GM12878 (cell line): ENCODE data around the gene METAP1. TPM values are rescaled to one million over a fixed set of nuclear protein-coding genes. Genes with fewer than 3 reads are reported as not detected.

Experiments used
- ATAC-seq: fragments of 200-7000 bp; cut with Tn5 transposase; 3 replicates; pipeline ENCODE4 v1.9.1; 2020; ENCODE audit warnings: mild to moderate bottlenecking, moderate library complexity
- BruUV-seq: library from RNA; stranded (reverse); fragments of 400-500 nt; replicated peaks from 2 replicates; lab custom pipeline; 2021; lab: Mats Ljungman, UMichigan
- CTCF ChIA-PET: fragments of 300-600 bp; sonication (Branson Sonifier 250); formaldehyde crosslinking; extraction: SDS; loops from one replicate; lab custom pipeline; 2021; ENCODE audit warnings: inconsistent platforms; lab: Yijun Ruan, JAX
- POLR2A ChIA-PET: fragments of 350-600 bp; formaldehyde crosslinking; extraction: SDS; loops from one replicate; lab custom pipeline; 2021; ENCODE audit warnings: inconsistent platforms; lab: Charles Lee
- RAD21 ChIA-PET: fragments of 300-600 bp; sonication (Branson Sonifier 250); formaldehyde crosslinking; loops from one replicate; lab custom pipeline; 2023; ENCODE audit warnings: antibody characterized with exemption; ENCODE audit not compliant: unreplicated experiment; lab: Charles Lee
- SMC1A ChIA-PET: fragments of 300-600 bp; sonication (Branson Sonifier 250); formaldehyde crosslinking; loops from one replicate; lab custom pipeline; 2023; ENCODE audit not compliant: unreplicated experiment, uncharacterized antibody; lab: Charles Lee
- DNase-seq: peaks from one replicate; pipeline ENCODE4 v3.0.0-alpha.2; 2011; ENCODE audit warnings: low read depth, low spot score
- FAIRE-seq: peaks from 3 replicates; lab custom pipeline; 2011; peaks lifted over from hg19 to GRCh38; lab: Jason Lieb, UNC
- H2AFZ ChIP-seq: 2 replicates; pipeline ENCODE4 v1.6.0; 2011; ENCODE audit warnings: low read depth, low read length, control low read depth; ENCODE audit not compliant: control insufficient read depth
- H3K27ac ChIP-seq: 2 replicates; pipeline ENCODE4 v1.5.1; 2011; ENCODE audit warnings: control low read depth; ENCODE audit not compliant: control insufficient read depth, insufficient read depth
- H3K27me3 ChIP-seq, 2 experiments: replicated peaks in 1 of 2; 2 replicates each; pipeline versions ENCODE4 v1.6.0 to v1.6.1; 2011; ENCODE audit warnings: low read length in 1 of 2; ENCODE audit not compliant: control insufficient read depth in 2 of 2, insufficient read depth in 2 of 2
- H3K36me3 ChIP-seq, 2 experiments: 2 replicates each; pipeline ENCODE4 v1.5.1; 2011; ENCODE audit warnings: low read length in 1 of 2; ENCODE audit not compliant: control insufficient read depth in 2 of 2, insufficient read depth in 2 of 2
- H3K4me1 ChIP-seq: 2 replicates; pipeline ENCODE4 v1.6.1; 2011; ENCODE audit warnings: mild to moderate bottlenecking, low read length, moderate library complexity, mixed read lengths; ENCODE audit not compliant: control insufficient read depth, insufficient read depth
- H3K4me2 ChIP-seq: 2 replicates; pipeline ENCODE4 v1.6.0; 2011; ENCODE audit warnings: control low read depth; ENCODE audit not compliant: control insufficient read depth, insufficient read depth
- H3K4me3 ChIP-seq: fragments of 200-600 bp; sonication (generic); 2 replicates; pipeline ENCODE4 v1.5.1; 2016
- H3K79me2 ChIP-seq: 2 replicates; pipeline ENCODE4 v1.6.0; 2011; ENCODE audit warnings: low read length; ENCODE audit not compliant: control insufficient read depth, insufficient read depth
- H3K9ac ChIP-seq: 2 replicates; pipeline ENCODE4 v1.8.0; 2011; ENCODE audit warnings: low read length, control low read depth, mixed read lengths; ENCODE audit not compliant: control insufficient read depth, insufficient read depth
- H3K9me3 ChIP-seq: replicated peaks from 3 replicates; pipeline ENCODE4 v1.5.1; 2011; ENCODE audit warnings: mild to moderate bottlenecking, low read length; ENCODE audit not compliant: control insufficient read depth, insufficient read depth
- H4K20me1 ChIP-seq: 2 replicates; pipeline ENCODE4 v1.6.0; 2011; ENCODE audit not compliant: control insufficient read depth, insufficient read depth
- CEBPB ChIP-seq, 2 experiments: fragments of 150-350 bp in 1 of 2; IDR thresholded peaks; 2 replicates each; pipeline ENCODE4 v1.6.1; 2012 to 2014; ENCODE audit warnings: low read depth in 2 of 2, low read length in 2 of 2, borderline replicate concordance in 1 of 2, inconsistent platforms in 1 of 2
- EGR1 ChIP-seq, 2 experiments: IDR thresholded peaks; 1 replicate in 1 of 2; 2 replicates in 1 of 2; pipeline ENCODE4 v1.6.1; 2011 to 2012; ENCODE audit warnings: low read depth in 2 of 2, low read length in 2 of 2, borderline replicate concordance in 1 of 2, mild to moderate bottlenecking in 1 of 2, moderate library complexity in 1 of 2
- FOXM1 ChIP-seq: IDR thresholded peaks from 2 replicates; pipeline ENCODE4 v1.6.1; 2012; ENCODE audit warnings: low read depth, mild to moderate bottlenecking, inconsistent platforms, low read length, moderate library complexity
- IKZF2 ChIP-seq, 2 experiments: fragments of 450-650 bp; IDR thresholded peaks; 2 replicates each; pipeline ENCODE4 v1.6.1; 2017; ENCODE audit warnings: mild to moderate bottlenecking in 2 of 2, moderate library complexity in 2 of 2
- KDM1A ChIP-seq: fragments of 200-600 bp; sonication (generic); IDR thresholded peaks from 2 replicates; pipeline ENCODE4 v1.6.1; 2016; ENCODE audit warnings: borderline replicate concordance
- MAX ChIP-seq: IDR thresholded peaks from 2 replicates; pipeline ENCODE4 v1.6.1; 2012; ENCODE audit warnings: low read depth, low read length, improper control_type of control experiment
- MXI1 ChIP-seq: fragments of 150-350 bp; IDR thresholded peaks from 2 replicates; pipeline ENCODE4 v1.6.1; 2011; ENCODE audit warnings: low read depth, mild to moderate bottlenecking, inconsistent platforms, low read length, improper control_type of control experiment
- SMAD5 ChIP-seq: IDR thresholded peaks from 2 replicates; pipeline ENCODE4 v1.6.1; 2016; ENCODE audit warnings: antibody characterized with exemption, low read depth
- SPI1 ChIP-seq: IDR thresholded peaks from 2 replicates; pipeline ENCODE4 v1.6.1; 2011; ENCODE audit warnings: low read depth, mild to moderate bottlenecking, low read length, moderate library complexity, borderline replicate concordance; ENCODE audit not compliant: insufficient read depth
- TAF1 ChIP-seq: IDR thresholded peaks from 2 replicates; pipeline ENCODE4 v1.6.1; 2011; ENCODE audit warnings: mild to moderate bottlenecking, low read depth, low read length, borderline replicate concordance
- ZBTB33 ChIP-seq: fragments of 450-650 bp; IDR thresholded peaks from 2 replicates; pipeline ENCODE4 v1.6.1; 2017; ENCODE audit warnings: mild to moderate bottlenecking
- ZBTB40 ChIP-seq: fragments of 450-650 bp; IDR thresholded peaks from 2 replicates; pipeline ENCODE4 v1.6.1; 2016; ENCODE audit warnings: mild to moderate bottlenecking, moderate library complexity, borderline replicate concordance
- WGBS: methylation state at CpG from one replicate; pipeline ENCODE4 v1.1.6; 2016; ENCODE audit warnings: low lambda C conversion rate; ENCODE audit not compliant: insufficient replicate concordance, insufficient coverage; ENCODE audit errors: missing lambda C conversion rate; 5-methylcytosine and 5-hydroxymethylcytosine counted together
- in situ Hi-C: fragments of 300-500 bp; cut with MboI; formaldehyde crosslinking; loops from 9 replicates; pipeline ENCODE4 v1.14.3; 2018; ENCODE audit warnings: mixed read lengths
- intact Hi-C: fragments of 100-400 bp; cut with micrococcal nuclease; formaldehyde crosslinking; loops from one replicate; pipeline ENCODE4 v1.14.2; 2022; ENCODE audit not compliant: unreplicated experiment
- polyA plus RNA-seq, 11 experiments: library from polyadenylated mRNA; depleted of rRNA in 4 of 11; unstranded in 6 of 11; stranded (reverse) in 5 of 11; fragments of >200 nt; fragmentation: Nextera tagmentation in 4 of 11; fragmentation: Illumina TruSeq in 1 of 11; extraction: Ambion mirVana in 4 of 11; extraction: Trizol in 1 of 11; gene quantifications; 1 replicate in 1 of 11; 2 replicates in 10 of 11; pipeline versions ENCODE4 v1.2.1 to v1.2.3, GENCODE V29; 2011 to 2016; ENCODE audit warnings: inconsistent platforms in 2 of 11, missing spikeins in 2 of 11, low read depth in 1 of 11
- total RNA-seq, 4 experiments: library from RNA; depleted of rRNA in 3 of 4; stranded (reverse); fragments of >200 nt in 3 of 4; fragmentation: Illumina TruSeq in 1 of 4; extraction: Trizol in 1 of 4; gene quantifications; 2 replicates each; pipeline versions ENCODE4 v1.2.1 to v1.2.3, GENCODE V29; 2013 to 2021

METAP1 gene
- total and polyA plus RNA-seq, 10 of the 15 experiments (the other 5 are each of a cell fraction or from before 2014, with no cell fraction given): 22.7 to 71.4 (median 45.1) TPM

GRCh38 chr4:98963538-98964433 lies 31.7 kb upstream of the METAP1 start (continued):
- TF ChIP-seq TAF1 (no peak), SMAD5 (no peak)

- Histone ChIP-seq H3K9me3 (no peaks in the 10 kb centered on the region), H3K36me3 (no peaks in the 10 kb centered on the region), H3K27ac (no peak overlapping the region), H3K4me3 (no peak overlapping the region), H3K4me2 (no peak overlapping the region), H2AFZ (no peak overlapping the region), H3K79me2 (no peaks in the 10 kb centered on the region), H4K20me1 (no peaks in the 10 kb centered on the region), H3K9ac (no peak overlapping the region), H3K4me1 (no peaks in the 10 kb centered on the region), H3K27me3 (no peaks in the 10 kb centered on the region; a peak in 3 of 4 replicates)
- ChIA-PET POLR2A (no interaction called here), SMC1A (interaction anchor here (1.1 kb wide), 1 partner anchor 11 kb away, joined by 3 read pairs; no protein-coding TSS in a partner anchor), CTCF (interaction anchor here (0.7 to 2.1 kb wide), 4 partner anchors 28 to 499 kb away, joined by 3 to 7 read pairs (median 6); no protein-coding TSS in a partner anchor), RAD21 (no interaction called here)
- no peak for DNase-seq
- WGBS: 57% methylated on average over 3 of the region's 3 CpGs
- FAIRE-seq: no peak
- intact Hi-C loops: no loop called here
- no peak for ATAC-seq
- no TSS peak for BruUV-seq
- in situ Hi-C loops: no loop called here
- TF ChIP-seq SPI1 (no peak), FOXM1 (no peak), IKZF2 (IDR thresholded peaks at IDR 0.05) (no peak), EGR1 (IDR thresholded peaks at IDR 0.05; ENCODE audit: borderline replicate concordance in 1 of 2, low read depth in 2 of 2, low read length in 2 of 2) (no peak), ZBTB40 (no peak), KDM1A (no peak), ZBTB33 (no peak), MAX (no peak), MXI1 (no peak), CEBPB (IDR thresholded peaks at IDR 0.05; ENCODE audit: borderline replicate concordance in 1 of 2, low read depth in 2 of 2, low read length in 2 of 2) (no peak)
These were observed 28.6 kb upstream of the METAP1 start for GRCh38 chr4:98966926-98967325.
